IPS-15b (cell line): ENCODE results near the gene BDKRB2.

Experiments used
- H3K27me3 ChIP-seq: one replicate; pipeline ENCODE4 v1.6.1; 2013; ENCODE audit warnings: low read length; ENCODE audit not compliant: control insufficient read depth, insufficient read depth
- H3K36me3 ChIP-seq: one replicate; pipeline ENCODE4 v1.6.1; 2013; ENCODE audit warnings: low read length; ENCODE audit not compliant: control insufficient read depth, insufficient read depth
- H3K4me1 ChIP-seq: one replicate; pipeline ENCODE4 v1.6.1; 2013; ENCODE audit warnings: mild to moderate bottlenecking, low read length; ENCODE audit not compliant: control insufficient read depth, insufficient read depth
- H3K4me3 ChIP-seq: one replicate; pipeline ENCODE4 v1.5.1; 2013; ENCODE audit warnings: low read depth, low read length
- H3K9ac ChIP-seq: one replicate; pipeline ENCODE4 v1.6.1; 2013; ENCODE audit warnings: low read depth, mild to moderate bottlenecking, low read length
- H3K9me3 ChIP-seq: one replicate; pipeline ENCODE4 v1.6.1; 2013; ENCODE audit warnings: mild to moderate bottlenecking, low read length; ENCODE audit not compliant: control insufficient read depth, insufficient read depth

The BDKRB2 gene

GRCh38 chr14:96204151-96205058 is at the start of gene BDKRB2:
Gene BDKRB2, plus strand, starts transcription at chr14:96204839. Its CDS starts 32,269 bp downstream, at chr14:96237108.
- no peaks in the 10 kb centered on the region for H3K9me3 ChIP-seq
- peaks cover 20% of the 10 kb centered on the region for H3K27me3 ChIP-seq
- H3K4me3 ChIP-seq = peak within 1 kb of the TSS; percentile 66
- H3K4me1 ChIP-seq = peaks cover 11% of the 10 kb centered on the region
- H3K9ac ChIP-seq = peak within 1 kb of the TSS; percentile 60
- H3K36me3 ChIP-seq = no peaks in the 10 kb centered on the region

- Histone ChIP-seq H3K4me1 (no peaks in the 10 kb centered on the region), H3K9me3 (no peaks in the 10 kb centered on the region), H3K36me3 (no peaks in the 10 kb centered on the region), H3K9ac (no peak overlapping the region), H3K27me3 (no peaks in the 10 kb centered on the region), H3K4me3 (no peak overlapping the region)
Observed at GRCh38 chr14:96154900-96155299, 49.7 kb upstream of the BDKRB2 start.

DNA sequence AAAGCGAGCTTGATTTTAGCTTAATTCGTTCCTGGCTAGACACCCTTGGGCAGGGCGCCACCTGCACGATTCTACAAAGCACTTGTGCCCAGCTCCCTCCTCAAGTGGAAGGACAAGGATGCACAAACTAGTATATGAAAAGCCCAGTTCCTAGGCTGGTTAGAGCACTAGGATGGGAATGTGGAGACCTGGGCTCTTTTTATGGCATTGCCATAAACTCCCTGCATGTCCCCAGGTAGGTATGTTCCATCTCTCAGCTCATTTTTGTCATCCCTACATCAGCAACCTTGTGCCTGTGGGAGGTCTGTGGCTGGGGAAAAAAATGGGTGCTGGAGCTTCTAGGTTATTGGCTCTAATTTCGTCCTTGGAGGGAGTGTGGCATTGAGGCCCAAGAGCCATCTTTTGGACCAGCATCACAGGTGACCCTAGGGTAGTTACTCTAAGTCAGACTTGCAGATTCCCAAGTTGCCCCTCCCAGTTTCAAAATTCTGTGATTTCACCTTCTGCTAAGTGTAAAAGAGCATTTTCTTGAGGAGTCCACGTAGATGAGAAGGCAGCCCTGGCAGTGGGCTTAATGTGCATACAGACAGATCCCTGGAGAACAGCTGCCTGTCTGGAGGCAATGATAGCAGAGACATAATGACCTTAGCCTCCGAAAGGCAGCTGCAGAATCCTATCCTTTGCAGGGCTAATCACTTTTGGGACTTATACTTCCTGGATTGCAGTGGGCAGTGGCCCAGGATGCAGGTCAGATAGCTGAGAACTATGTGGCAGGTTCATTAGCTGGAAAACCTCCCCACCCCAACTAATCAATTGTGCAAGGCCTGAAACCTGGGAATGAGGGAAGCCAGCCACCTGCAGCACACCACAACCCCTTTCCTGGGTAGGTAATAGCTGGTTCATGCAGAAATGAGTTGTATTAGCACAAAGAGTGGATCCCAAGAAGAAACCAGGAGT is 47.6 kb upstream of the BDKRB2 start:
- no peaks in the 10 kb centered on the region for H3K36me3 ChIP-seq
- H3K9me3 ChIP-seq = no peaks in the 10 kb centered on the region
- H3K27me3 ChIP-seq = no peaks in the 10 kb centered on the region
- H3K9ac ChIP-seq = no peak overlapping the region
- H3K4me3 ChIP-seq = no peak overlapping the region
- no peaks in the 10 kb centered on the region for H3K4me1 ChIP-seq

- H3K27me3 ChIP-seq = no peaks in the 10 kb centered on the region
- no peaks in the 10 kb centered on the region for H3K36me3 ChIP-seq
Observed at GRCh38 chr14:96158735-96159134, 45.9 kb upstream of the BDKRB2 start.

GRCh38 chr14:96160076-96160912 is 44.3 kb upstream of the BDKRB2 start:
- H3K9me3 ChIP-seq = no peaks in the 10 kb centered on the region
- H3K27me3 ChIP-seq = no peaks in the 10 kb centered on the region
- H3K4me1 ChIP-seq = no peaks in the 10 kb centered on the region
- no peak overlapping the region for H3K4me3 ChIP-seq
- H3K36me3 ChIP-seq = no peaks in the 10 kb centered on the region
- H3K9ac ChIP-seq = no peak overlapping the region

More at GRCh38 chr14:96158735-96159134, 45.9 kb upstream of the BDKRB2 start:
- Histone ChIP-seq H3K9ac (no peak overlapping the region), H3K4me3 (no peak overlapping the region), H3K9me3 (no peaks in the 10 kb centered on the region), H3K4me1 (no peaks in the 10 kb centered on the region)

DNA sequence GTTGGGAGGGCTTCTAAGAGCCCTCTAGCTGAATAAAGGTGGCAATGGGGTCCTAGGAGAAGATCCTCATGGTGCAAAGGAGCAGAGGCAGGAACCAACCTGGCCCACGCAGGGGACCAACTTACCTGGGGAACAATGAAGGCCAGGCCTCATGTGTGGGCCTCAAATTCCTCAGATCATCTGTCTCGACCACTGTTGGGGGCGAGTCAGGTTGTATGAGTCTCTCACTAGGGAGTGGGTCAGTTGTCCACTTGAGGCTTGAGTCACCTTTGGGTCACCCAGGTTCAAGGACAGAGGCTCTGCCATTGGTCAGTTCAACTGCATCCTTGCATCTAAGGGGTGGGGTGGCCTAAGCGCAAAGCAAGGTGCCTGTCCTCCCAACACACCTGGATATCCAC is 43.7 kb upstream of the BDKRB2 start:
- Histone ChIP-seq H3K9ac (no peak overlapping the region), H3K36me3 (no peaks in the 10 kb centered on the region), H3K4me3 (no peak overlapping the region), H3K27me3 (no peaks in the 10 kb centered on the region), H3K9me3 (no peaks in the 10 kb centered on the region), H3K4me1 (no peaks in the 10 kb centered on the region)

DNA sequence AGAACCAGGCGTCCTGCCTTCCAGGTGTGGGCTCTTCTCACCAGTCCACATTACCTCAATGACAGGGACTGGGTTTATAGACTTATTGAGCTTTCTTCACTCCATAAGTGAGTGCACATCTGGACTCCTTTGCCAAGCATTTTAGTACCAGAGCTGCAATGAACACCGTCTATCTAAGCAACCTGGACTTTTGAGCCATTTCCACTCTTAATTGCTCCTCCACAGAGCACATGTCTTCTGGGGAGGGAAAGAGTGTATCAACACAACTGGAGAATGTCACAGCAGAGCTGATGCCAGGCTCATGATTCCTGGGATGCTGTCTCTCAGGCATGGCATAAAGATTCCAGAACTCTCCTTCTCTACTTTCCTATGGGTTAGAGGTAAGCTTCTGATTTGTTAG is 43.0 kb upstream of the BDKRB2 start:
- no peak overlapping the region for H3K9ac ChIP-seq
- H3K4me1 ChIP-seq = no peaks in the 10 kb centered on the region
- H3K4me3 ChIP-seq = no peak overlapping the region
- H3K27me3 ChIP-seq = no peaks in the 10 kb centered on the region
- H3K9me3 ChIP-seq = no peaks in the 10 kb centered on the region
- no peaks in the 10 kb centered on the region for H3K36me3 ChIP-seq

DNA sequence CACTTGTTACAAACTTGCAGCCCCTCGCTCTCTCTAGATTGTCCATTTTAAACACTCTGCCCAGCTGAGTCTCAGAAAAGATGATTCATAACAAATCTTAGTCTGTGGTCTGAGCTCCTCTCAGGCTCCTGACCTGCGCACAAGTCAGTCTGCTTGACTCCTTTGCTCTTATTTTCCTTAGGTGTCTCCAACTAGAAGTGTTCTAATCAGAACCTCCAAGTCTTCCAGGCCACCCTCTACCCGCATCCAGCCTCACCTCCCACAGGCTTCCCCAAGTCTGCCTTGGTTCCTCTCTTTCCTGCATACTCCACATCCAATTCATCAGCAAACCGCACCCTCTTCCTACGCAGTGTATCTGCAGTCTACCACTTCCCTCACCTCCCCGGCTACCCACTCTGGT is 42.4 kb upstream of the BDKRB2 start:
- H3K9ac ChIP-seq = no peak overlapping the region
- no peaks in the 10 kb centered on the region for H3K36me3 ChIP-seq
- no peaks in the 10 kb centered on the region for H3K9me3 ChIP-seq
- H3K4me3 ChIP-seq = no peak overlapping the region
- H3K27me3 ChIP-seq = no peaks in the 10 kb centered on the region
- no peaks in the 10 kb centered on the region for H3K4me1 ChIP-seq

DNA sequence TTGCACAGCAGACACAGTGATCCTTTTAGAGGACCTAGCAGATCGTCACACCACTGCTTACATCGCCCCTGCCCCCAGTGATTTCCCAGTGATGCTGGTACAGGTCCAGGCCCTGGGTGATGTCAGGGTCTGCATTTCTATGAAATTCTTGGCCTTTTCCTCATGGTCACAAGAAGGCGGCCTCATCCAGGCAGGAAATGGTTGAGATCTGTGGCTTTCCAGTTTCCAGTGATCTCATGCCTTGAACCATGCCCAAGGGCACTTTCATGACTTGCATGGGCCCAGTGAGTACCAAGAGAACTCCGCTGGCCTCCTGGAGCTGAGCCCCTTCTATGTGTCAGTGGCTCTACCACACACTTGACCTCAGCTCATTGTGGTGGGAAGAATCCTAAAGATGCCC is 41.9 kb upstream of the BDKRB2 start:
- H3K9me3 ChIP-seq = no peaks in the 10 kb centered on the region
- no peaks in the 10 kb centered on the region for H3K36me3 ChIP-seq
- no peak overlapping the region for H3K4me3 ChIP-seq
- H3K4me1 ChIP-seq = no peaks in the 10 kb centered on the region
- H3K9ac ChIP-seq = no peak overlapping the region
- H3K27me3 ChIP-seq = no peaks in the 10 kb centered on the region

- Histone ChIP-seq H3K27me3 (no peaks in the 10 kb centered on the region), H3K4me3 (no peak overlapping the region), H3K4me1 (no peaks in the 10 kb centered on the region), H3K9ac (no peak overlapping the region), H3K36me3 (no peaks in the 10 kb centered on the region), H3K9me3 (no peaks in the 10 kb centered on the region)
Observed at GRCh38 chr14:96164861-96165490, 39.7 kb upstream of the BDKRB2 start.
